Kidney (tissue), 14 donors: Measurements from ENCODE around the gene CACNA1F. TPM values are rescaled to one million over a fixed set of nuclear protein-coding genes. Genes with fewer than 3 reads are reported as not detected.

Experiments
- DNase-seq, 5 donors: peaks; one replicate each; pipeline ENCODE4 v3.0.0-alpha.2; 2013 to 2020
- FAIRE-seq: peaks from 2 replicates; lab custom pipeline; 2012; peaks lifted over from hg19 to GRCh38; lab: Jason Lieb, UNC
- H3K27ac ChIP-seq, 2 donors: one replicate each; pipeline ENCODE4 v1.7.0; 2013; ENCODE audit warnings: low read depth in 2 of 2, low read length in 2 of 2, inconsistent platforms in 1 of 2
- H3K27me3 ChIP-seq: one replicate; pipeline ENCODE4 v1.7.1; 2013; ENCODE audit warnings: low read length, inconsistent platforms; ENCODE audit not compliant: control insufficient read depth, insufficient read depth
- H3K36me3 ChIP-seq, 3 donors: one replicate each; pipeline versions ENCODE4 v1.7.0 to v1.7.1; 2013; ENCODE audit warnings: low read length in 3 of 3, control low read depth in 1 of 3, inconsistent platforms in 1 of 3; ENCODE audit not compliant: insufficient read depth in 3 of 3, control insufficient read depth in 2 of 3
- H3K4me1 ChIP-seq, 3 donors: one replicate each; pipeline versions ENCODE4 v1.7.0 to v1.7.1; 2013; ENCODE audit warnings: low read length in 3 of 3, inconsistent platforms in 1 of 3, low read depth in 1 of 3; ENCODE audit not compliant: control insufficient read depth in 2 of 3, insufficient read depth in 2 of 3
- H3K4me3 ChIP-seq, 3 donors: one replicate each; pipeline versions ENCODE4 v1.7.0 to v1.8.1; 2013; ENCODE audit warnings: low read length in 3 of 3, control low read depth in 1 of 3, inconsistent platforms in 1 of 3
- H3K9ac ChIP-seq, 3 donors: one replicate each; pipeline versions ENCODE4 v1.7.0 to v1.7.1; 2013; ENCODE audit warnings: low read length in 3 of 3, control low read depth in 1 of 3, inconsistent platforms in 1 of 3
- H3K9me3 ChIP-seq, 3 donors: one replicate each; pipeline versions ENCODE4 v1.7.0 to v1.7.1; 2013; ENCODE audit warnings: low read length in 3 of 3, control low read depth in 1 of 3, inconsistent platforms in 1 of 3; ENCODE audit not compliant: control insufficient read depth in 2 of 3, insufficient read depth in 1 of 3
- CTCF ChIP-seq: IDR thresholded peaks from 3 replicates; pipeline ENCODE4 v1.5.1; 2012; ENCODE audit warnings: mild to moderate bottlenecking, moderate library complexity, borderline replicate concordance; ENCODE audit not compliant: insufficient read depth; ENCODE audit errors: extremely low read depth
- intact Hi-C: fragments of 100-400 bp; cut with DNase I; formaldehyde crosslinking; loops from one replicate; pipeline ENCODE4 v1.11.1; 2022
- polyA plus RNA-seq: library from polyadenylated mRNA; stranded (reverse); fragments of 350-450 nt; fragmentation: Illumina TruSeq; extraction: RNeasy Lipid Tissue Mini Kit (QIAGEN cat#74804); gene quantifications from one replicate; pipeline ENCODE4 v1.2.3, GENCODE V29; 2014; ENCODE audit warnings: low read depth, low replicate concordance; ENCODE audit not compliant: insufficient read depth
- total RNA-seq: library from RNA; stranded (reverse); fragmentation: NEBNext Ultra II Directional; extraction: Animal tissue kit (Norgen Biotek cat#: 25700); gene quantifications from one replicate; pipeline ENCODE4 v1.2.1, GENCODE V29; 2021
- donor health status: control.
- donor health status: control.
- donor health status: control.
- donor health status: control.
- donor health status: control.
- donor health status: DM: yes; HTN: yes; CAD: no.
- donor health status: Normal renal cell carcinoma (clear cell type).

The CACNA1F gene
- total and polyA plus RNA-seq, 2 donors from 2014 or later, result 0.15 to 0.25 TPM

- Histone ChIP-seq H3K4me3 (no peak overlapping the region), H3K9me3 (no peaks in the 10 kb centered on the region), H3K4me1 (no peaks in the 10 kb centered on the region), H3K9ac (no peak overlapping the region), H3K27me3 (no peaks in the 10 kb centered on the region), H3K27ac (no peak overlapping the region), H3K36me3 (no peaks in the 10 kb centered on the region)
- no peak for FAIRE-seq
- DNase-seq, result no peak
- intact Hi-C loops, result no loop called here
- TF ChIP-seq CTCF, result no peak
Measured at GRCh38 chrX:49160908-49161307, 72.2 kb downstream of the CACNA1F start.

- DNase-seq, result peak in 1 of 5 donors; percentile 63
- no peak for TF ChIP-seq CTCF
Measured at GRCh38 chrX:49157194-49157593, 75.9 kb downstream of the CACNA1F start.

GRCh38 chrX:49155900-49156837 lies 77.0 kb downstream of the CACNA1F start:
- intact Hi-C loops, result no loop called here
- Histone ChIP-seq H3K9ac (peak overlapping the region; percentile 36 to 84 (median 80)), H3K9me3 (no peaks in the 10 kb centered on the region), H3K36me3 (no peaks in the 10 kb centered on the region), H3K4me1 (no peaks in the 10 kb centered on the region), H3K4me3 (peak overlapping the region; percentile 54 to 73 (median 68)), H3K27me3 (no peaks in the 10 kb centered on the region), H3K27ac (peak overlapping the region; percentile 94 to 96)
- DNase-seq (peak; percentile 86 to 96 (median 93)), FAIRE-seq (peak; percentile 61)
- peak; percentile 81 for TF ChIP-seq CTCF

More at GRCh38 chrX:49157194-49157593, 75.9 kb downstream of the CACNA1F start:
- Histone ChIP-seq H3K4me1 (no peaks in the 10 kb centered on the region), H3K36me3 (no peaks in the 10 kb centered on the region), H3K9ac (no peak overlapping the region), H3K4me3 (no peak overlapping the region), H3K27ac (no peak overlapping the region), H3K9me3 (no peaks in the 10 kb centered on the region), H3K27me3 (no peaks in the 10 kb centered on the region)
- no peak for FAIRE-seq
- intact Hi-C loops, result no loop called here
